Progenitor cell of endocrine pancreas (in vitro differentiated cells): ENCODE measurements around the gene ACTN4. TPM values are rescaled to one million over a fixed set of nuclear protein-coding genes. Genes with fewer than 3 reads are reported as not detected.

Source experiments
- DNase-seq: peaks from one replicate; pipeline ENCODE4 v3.0.0; 2021; ENCODE audit warnings: low spot score; ENCODE audit not compliant: unreplicated experiment
- H3K27ac Mint-ChIP-seq: 2 replicates; pipeline ENCODE4 v1.8.0; 2021; ENCODE audit warnings: mild to moderate bottlenecking, moderate library complexity, mixed read lengths
- H3K27me3 Mint-ChIP-seq: 2 replicates; pipeline ENCODE4 v1.8.0; 2021; ENCODE audit warnings: mixed read lengths
- H3K36me3 Mint-ChIP-seq: 2 replicates; pipeline ENCODE4 v1.8.0; 2022; ENCODE audit warnings: mixed read lengths; ENCODE audit not compliant: insufficient read depth
- H3K4me1 Mint-ChIP-seq: 2 replicates; pipeline ENCODE4 v1.8.0; 2021; ENCODE audit warnings: low read depth, mixed read lengths
- H3K4me3 Mint-ChIP-seq: 2 replicates; pipeline ENCODE4 v1.8.0; 2021; ENCODE audit warnings: low read depth, mild to moderate bottlenecking, moderate library complexity, mixed read lengths
- H3K9me3 Mint-ChIP-seq: 2 replicates; pipeline ENCODE4 v1.8.0; 2021; ENCODE audit warnings: low read depth, mixed read lengths
- total RNA-seq: library from RNA; stranded (reverse); gene quantifications from 2 replicates; pipeline ENCODE4 v1.2.1, GENCODE V29; 2021
- TF ChIP-seq, protein P1 (sequence below): fragments of 200-600 bp; sonication (generic); IDR thresholded peaks from one replicate; pipeline ENCODE4 v1.5.0; 2021; ENCODE audit warnings: antibody characterized with exemption, mild to moderate bottlenecking; ENCODE audit not compliant: unreplicated experiment

Gene ACTN4
- total RNA-seq, 1 donor from 2014 or later: 639 TPM

DNA sequence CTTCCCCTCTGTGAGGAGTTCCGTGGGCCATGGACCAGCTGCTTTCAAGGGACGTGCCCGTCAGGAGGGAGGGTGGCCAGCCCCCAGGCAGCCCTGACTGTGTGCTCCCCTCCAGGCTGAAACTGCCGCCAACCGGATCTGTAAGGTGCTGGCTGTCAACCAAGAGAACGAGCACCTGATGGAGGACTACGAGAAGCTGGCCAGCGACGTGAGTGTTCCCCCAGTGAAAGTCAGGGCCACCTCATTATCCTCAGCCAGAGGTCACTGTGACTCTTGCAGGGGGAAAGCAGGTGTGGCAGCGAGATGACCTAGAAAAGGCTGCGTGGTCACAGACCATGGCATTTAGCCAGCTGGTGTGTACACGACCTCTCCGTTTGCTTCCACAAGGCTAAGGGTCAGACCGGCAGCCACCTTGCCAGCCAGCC is 66.9 kb downstream of the ACTN4 start:
- TF ChIP-seq, protein P1, sequence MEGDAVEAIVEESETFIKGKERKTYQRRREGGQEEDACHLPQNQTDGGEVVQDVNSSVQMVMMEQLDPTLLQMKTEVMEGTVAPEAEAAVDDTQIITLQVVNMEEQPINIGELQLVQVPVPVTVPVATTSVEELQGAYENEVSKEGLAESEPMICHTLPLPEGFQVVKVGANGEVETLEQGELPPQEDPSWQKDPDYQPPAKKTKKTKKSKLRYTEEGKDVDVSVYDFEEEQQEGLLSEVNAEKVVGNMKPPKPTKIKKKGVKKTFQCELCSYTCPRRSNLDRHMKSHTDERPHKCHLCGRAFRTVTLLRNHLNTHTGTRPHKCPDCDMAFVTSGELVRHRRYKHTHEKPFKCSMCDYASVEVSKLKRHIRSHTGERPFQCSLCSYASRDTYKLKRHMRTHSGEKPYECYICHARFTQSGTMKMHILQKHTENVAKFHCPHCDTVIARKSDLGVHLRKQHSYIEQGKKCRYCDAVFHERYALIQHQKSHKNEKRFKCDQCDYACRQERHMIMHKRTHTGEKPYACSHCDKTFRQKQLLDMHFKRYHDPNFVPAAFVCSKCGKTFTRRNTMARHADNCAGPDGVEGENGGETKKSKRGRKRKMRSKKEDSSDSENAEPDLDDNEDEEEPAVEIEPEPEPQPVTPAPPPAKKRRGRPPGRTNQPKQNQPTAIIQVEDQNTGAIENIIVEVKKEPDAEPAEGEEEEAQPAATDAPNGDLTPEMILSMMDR: no peak
- no peak overlapping the region for H3K4me3 Mint-ChIP-seq
- no peaks in the 10 kb centered on the region for H3K27me3 Mint-ChIP-seq
- no peaks in the 10 kb centered on the region for H3K9me3 Mint-ChIP-seq
- peaks cover 23% of the 10 kb centered on the region for H3K36me3 Mint-ChIP-seq
- H3K4me1 Mint-ChIP-seq: peaks cover 8% of the 10 kb centered on the region
- H3K27ac Mint-ChIP-seq: no peak overlapping the region
- no peak for DNase-seq

DNA sequence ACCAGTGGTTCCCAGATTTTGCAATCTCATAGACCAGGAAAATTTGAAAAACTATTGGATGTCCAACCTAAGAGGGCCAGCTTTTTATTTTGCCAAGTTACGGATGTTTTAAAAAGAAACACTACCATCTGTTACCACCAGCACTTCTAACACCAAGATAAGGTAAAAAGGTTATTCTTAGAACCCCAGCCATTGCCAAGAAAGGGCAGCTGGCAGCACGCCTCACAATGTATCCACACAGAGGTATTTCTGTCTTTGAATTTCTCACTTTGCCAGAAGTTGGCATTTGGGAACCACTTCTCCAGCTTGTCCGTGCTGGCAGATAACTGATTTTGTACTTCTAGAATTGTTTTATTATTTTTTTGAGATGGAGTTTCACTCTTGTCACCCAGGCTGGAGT is 68.1 kb downstream of the ACTN4 start:
- Mint-ChIP-seq H3K27me3 (no peaks in the 10 kb centered on the region), H3K4me1 (peaks cover 11% of the 10 kb centered on the region), H3K4me3 (no peak overlapping the region), H3K9me3 (no peaks in the 10 kb centered on the region), H3K36me3 (peaks cover 21% of the 10 kb centered on the region), H3K27ac (no peak overlapping the region)
- DNase-seq: no peak
- TF ChIP-seq, protein P1: no peak

DNA sequence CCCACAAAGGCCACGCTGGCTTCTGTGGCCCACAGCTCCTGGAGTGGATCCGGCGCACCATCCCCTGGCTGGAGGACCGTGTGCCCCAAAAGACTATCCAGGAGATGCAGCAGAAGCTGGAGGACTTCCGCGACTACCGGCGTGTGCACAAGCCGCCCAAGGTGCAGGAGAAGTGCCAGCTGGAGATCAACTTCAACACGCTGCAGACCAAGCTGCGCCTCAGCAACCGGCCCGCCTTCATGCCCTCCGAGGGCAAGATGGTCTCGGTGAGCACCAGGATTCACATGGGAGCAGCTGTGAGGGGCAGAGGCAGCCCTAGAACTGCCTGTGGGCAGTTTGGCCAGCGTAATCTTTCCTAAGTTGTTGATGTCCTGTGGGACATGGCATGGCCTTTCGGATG is 69.6 kb downstream of the ACTN4 start:
- Mint-ChIP-seq H3K27ac (no peak overlapping the region), H3K36me3 (peaks cover 20% of the 10 kb centered on the region), H3K27me3 (no peaks in the 10 kb centered on the region), H3K9me3 (no peaks in the 10 kb centered on the region), H3K4me3 (no peak overlapping the region), H3K4me1 (peaks cover 18% of the 10 kb centered on the region)
- TF ChIP-seq, protein P1: no peak
- DNase-seq: no peak

DNA sequence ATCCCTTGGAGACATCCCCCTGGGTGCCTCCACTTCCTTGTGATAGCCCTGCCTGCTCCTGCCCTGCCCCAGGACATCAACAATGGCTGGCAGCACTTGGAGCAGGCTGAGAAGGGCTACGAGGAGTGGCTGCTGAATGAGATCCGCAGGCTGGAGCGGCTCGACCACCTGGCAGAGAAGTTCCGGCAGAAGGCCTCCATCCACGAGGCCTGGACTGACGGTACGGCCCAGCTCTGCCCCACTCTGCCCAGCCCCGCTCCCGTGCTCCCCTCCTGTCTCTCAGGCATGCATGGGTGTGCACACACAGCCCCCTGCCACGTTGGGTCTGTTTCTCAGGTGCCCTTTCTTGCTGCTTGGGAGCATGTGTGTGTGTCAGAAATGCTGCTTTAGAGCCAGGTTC is 70.4 kb downstream of the ACTN4 start:
- Mint-ChIP-seq H3K9me3 (no peaks in the 10 kb centered on the region), H3K4me3 (no peak overlapping the region), H3K27me3 (no peaks in the 10 kb centered on the region), H3K36me3 (peaks cover 20% of the 10 kb centered on the region), H3K4me1 (peaks cover 24% of the 10 kb centered on the region), H3K27ac (peak overlapping the region; percentile 90)
- TF ChIP-seq, protein P1: no peak
- no peak for DNase-seq

DNA sequence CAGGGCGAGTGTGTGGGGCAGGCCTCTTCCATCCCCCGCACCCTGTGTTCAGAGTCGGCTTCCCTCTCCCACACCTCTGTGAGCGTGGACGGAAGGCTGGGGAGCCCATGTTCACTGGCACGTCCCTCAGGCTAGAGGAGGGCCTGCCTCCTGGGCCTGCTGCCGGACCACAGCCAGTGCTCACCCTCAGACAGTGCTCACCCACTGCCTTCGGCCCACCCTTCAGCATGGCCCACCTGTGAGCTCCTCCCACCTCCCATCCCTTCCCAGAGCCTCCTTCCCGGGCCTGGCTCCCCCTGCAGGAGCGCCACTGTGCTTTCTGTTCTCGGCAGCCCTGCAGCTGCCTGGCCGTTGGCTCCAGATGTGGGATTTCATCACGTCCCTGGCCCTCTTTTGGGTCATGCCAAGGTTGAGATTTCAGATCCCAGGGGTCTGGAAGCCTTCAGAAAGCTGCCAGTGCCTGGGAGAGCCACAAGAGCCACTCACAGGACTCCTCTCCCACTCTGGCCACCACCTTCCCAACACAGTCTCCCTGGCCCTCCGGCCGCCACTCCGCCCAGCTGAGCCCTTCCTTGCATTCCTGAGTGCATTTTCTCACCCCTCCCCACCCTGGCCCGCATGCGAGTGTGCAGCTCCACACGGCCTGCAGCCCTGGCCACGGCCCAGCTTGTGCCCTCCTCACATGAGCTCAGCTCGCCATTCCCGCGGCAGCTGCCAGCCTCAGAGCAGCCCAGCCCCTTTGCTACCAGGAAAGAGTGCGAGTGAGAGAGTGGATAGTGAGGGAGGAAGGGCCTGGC is 71.5 kb downstream of the ACTN4 start:
- Mint-ChIP-seq H3K27me3 (no peaks in the 10 kb centered on the region), H3K4me3 (no peak overlapping the region), H3K4me1 (peaks cover 28% of the 10 kb centered on the region), H3K36me3 (peaks cover 16% of the 10 kb centered on the region), H3K9me3 (no peaks in the 10 kb centered on the region), H3K27ac (peak overlapping the region; percentile 90)
- TF ChIP-seq, protein P1: peak; percentile 48
- no peak for DNase-seq
